ENCODE measurements around the gene MYOZ3.

MYOZ3 gene

DNA sequence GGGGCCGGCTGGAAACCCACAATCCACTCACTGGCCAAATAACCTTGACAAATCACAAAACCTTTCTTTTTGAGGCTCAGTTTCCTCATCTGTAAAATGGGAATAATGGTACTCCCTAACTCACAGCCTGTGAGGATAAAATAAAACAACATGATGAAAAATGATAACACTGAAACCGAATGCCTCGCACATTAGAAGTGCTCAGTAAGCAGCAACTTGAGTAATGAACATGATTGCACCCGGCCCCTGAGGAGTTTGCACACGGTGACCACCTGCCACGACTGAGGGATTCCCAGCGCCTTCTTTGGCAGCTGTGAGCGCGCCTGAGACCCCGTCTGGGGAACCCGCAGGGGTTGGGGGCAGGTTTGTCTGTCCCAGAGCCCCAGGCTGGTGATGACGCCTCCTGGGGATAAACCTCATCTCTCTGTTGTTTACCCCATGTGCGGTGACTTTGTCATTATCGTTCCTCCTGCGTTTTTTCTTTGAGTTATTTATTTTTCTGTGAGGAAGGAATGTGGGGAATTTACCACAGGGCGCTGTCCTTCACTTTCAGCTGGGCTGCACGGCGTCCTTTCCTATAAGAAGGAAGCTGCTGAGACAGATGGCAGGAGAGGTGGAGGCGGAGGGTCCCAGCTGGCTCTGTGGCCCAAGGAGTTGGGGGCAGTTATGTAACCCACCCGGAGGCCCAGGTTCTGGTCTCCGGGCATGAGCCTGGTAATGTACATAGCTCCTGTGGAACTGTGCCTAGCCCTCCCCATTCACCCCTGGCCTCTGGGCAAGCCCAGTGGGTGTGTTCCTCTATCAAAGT, 23.6 kb upstream of the MYOZ3 start:
- TF ChIP-seq, protein P1, sequence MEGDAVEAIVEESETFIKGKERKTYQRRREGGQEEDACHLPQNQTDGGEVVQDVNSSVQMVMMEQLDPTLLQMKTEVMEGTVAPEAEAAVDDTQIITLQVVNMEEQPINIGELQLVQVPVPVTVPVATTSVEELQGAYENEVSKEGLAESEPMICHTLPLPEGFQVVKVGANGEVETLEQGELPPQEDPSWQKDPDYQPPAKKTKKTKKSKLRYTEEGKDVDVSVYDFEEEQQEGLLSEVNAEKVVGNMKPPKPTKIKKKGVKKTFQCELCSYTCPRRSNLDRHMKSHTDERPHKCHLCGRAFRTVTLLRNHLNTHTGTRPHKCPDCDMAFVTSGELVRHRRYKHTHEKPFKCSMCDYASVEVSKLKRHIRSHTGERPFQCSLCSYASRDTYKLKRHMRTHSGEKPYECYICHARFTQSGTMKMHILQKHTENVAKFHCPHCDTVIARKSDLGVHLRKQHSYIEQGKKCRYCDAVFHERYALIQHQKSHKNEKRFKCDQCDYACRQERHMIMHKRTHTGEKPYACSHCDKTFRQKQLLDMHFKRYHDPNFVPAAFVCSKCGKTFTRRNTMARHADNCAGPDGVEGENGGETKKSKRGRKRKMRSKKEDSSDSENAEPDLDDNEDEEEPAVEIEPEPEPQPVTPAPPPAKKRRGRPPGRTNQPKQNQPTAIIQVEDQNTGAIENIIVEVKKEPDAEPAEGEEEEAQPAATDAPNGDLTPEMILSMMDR (IDR thresholded peaks at IDR 0.05) = no peak

DNA sequence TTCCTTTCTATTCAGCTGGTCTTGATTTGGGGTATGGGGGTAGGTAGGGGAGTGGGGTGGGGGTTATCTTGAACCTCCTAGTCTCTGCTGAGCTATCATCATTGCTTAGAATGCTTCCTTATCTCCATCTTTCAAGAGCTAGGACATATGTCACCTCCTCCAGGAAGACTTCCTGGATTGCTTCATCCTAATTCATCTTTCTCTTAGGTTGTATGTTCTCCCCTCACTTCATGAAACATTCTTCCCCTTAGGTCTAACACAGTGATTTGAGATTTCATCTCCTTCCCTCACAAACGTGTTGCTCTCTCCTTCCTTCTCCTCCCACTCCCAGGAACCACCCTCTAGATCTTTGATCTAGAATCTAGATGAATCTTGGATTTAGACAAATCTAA, 23.0 kb upstream of the MYOZ3 start:
- TF ChIP-seq, protein P1 (IDR thresholded peaks at IDR 0.05) = no peak

DNA sequence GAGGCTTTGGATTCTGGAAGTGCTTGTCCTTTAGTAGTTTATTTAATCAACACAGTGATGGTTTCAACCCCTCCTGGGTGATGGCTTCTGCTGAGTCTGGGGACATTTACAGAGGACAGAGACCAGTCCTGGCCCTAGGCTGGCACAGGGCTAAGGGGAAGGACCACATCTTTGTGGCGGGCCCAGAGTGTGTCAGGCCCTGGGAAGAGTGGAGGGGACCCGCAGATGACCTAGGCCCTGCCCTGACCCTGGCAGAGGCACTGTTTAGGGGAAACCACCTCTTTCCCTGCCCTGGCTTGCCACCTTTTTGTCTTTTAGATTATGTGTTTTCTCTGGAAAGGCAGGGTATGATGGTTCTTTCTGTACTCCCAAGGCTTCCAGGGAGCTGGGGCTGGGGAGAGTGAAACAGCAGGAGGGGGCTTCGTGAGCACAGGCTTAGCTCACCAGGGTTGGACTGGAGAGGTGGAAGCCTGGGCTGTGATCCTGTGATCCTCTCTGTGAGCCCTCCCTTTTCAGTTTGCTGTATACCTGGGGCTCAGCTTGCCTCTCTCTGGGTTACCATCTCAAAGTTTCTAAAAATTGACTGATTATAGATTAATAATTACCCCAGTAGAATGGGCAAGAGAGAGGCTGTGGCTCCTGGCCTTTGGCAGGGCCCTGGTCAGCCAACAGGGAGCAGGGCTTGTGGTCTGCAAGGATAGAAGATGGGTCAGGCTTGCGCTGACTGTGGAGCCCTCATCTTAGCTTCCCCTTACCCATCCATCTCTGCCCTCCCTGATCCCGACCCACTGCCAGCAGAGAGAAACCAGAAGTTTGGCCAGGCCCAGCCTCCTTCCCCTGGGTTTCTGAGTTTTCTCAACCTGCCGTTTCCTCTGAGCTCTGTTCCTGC, 22.3 kb upstream of the MYOZ3 start:
- TF ChIP-seq, protein P1 (IDR thresholded peaks at IDR 0.05) = no peak

DNA sequence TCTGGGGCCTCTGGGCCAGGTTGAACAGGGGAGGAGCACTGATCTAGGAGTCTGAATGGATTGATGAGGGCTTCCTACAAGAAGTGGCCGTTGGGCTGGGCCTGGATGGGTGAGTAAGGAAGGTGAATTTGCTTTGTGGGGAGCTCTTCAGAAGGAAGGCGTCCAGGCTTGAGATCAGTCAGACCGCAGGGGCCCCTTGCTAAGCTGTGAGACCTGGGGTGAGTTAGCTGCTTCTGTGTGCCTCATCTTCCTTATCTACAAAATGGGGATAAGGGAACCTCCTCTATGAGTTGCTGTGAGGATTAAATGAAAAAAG, 21.7 kb upstream of the MYOZ3 start:
- TF ChIP-seq, protein P1 (IDR thresholded peaks at IDR 0.05) = no peak

DNA sequence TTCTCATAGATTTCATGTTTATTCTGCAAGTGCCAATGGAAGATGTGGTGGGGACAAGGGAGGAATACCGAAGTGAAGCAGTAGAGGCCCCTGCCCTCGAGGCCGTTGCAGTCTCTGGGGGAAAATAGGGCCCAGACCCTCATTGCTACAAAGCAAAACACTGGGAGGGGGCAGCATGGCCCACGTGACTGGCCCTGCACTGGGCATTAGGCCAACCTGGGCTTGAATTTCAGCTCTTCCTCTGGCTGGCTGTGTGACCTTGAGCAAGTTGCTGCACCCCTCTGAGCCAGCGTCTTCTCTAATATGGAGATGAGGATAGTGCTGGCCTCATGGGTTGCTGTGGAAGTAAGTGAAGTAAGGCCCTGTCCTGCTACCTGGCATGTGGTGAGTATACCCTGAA, 21.3 kb upstream of the MYOZ3 start:
- TF ChIP-seq, protein P1 (IDR thresholded peaks at IDR 0.05) = no peak

DNA sequence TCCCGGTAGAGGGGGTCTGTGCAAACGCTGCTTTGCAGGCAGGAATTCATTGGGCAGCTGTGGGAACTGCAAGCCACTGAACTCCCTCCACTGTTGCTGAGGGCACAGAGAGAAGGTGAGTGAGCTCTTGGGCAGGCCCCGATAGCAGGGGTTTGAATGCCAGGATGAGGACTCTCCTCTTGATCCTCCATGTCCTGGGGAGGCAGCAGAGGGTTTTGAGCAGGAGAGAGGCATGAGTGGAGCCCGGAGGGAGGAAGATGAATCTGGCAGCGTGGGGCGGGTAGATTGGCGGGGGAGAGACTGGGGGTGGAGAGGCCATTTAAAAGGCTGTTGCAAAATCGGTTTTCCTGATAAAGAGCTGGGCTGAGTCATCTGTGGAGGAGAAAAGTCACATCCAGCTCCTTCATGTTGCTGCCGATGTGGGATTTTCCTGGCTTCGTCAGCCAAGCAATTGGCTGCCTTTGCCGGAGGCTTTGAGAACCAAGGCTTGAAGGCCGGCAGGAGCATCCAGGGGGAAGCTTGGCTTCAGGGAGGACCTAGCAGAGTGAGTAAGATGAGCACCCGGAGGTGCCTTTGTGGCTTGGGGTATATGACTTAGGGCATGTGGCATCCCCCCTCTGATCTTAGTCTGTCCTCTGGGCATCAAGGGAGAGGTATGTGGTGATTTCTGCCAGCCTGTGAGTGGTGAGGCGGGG, 20.6 kb upstream of the MYOZ3 start, which contains the start of gene SYNPO:
SYNPO (plus strand) TSS at position 350 of the 695 bp plus-strand sequence. CDS start 7,616 bp downstream, outside the sequence.
- TF ChIP-seq, protein P1 (IDR thresholded peaks at IDR 0.05) = no peak

DNA sequence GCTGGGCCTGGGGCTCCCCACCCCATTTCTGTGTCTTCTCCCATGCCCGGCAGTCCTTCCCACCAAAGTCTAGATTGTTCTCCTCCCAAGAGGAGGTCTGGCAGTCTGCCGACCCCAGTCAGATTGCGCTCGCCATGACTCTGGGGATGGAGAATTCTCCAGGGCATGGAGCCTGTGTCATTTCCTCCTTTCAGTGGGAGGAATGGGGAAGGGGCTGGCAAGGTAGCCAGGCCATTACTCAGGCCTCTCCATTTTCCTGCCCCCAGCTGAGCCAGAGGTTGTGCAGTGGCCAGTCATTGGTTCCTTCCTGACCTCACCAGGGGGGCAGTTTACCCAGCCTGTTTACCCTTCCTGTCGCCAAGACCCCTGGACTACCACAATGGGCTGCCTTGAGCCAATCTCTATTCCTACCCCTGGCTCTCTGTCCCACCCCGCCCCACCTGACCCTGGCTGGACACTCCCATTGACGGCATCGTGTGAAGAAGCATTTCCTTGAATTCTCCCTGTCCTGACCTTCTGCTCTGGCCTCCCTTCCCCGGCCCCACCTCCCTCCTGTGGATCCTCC, 20.0 kb upstream of the MYOZ3 start:
- TF ChIP-seq, protein P1 (IDR thresholded peaks at IDR 0.05) = no peak

All from LNCAP (cell line).